Fibroblast of skin of scalp (primary cell): ENCODE results near the gene FSTL5.

Experiments used
- DNase-seq: peaks from one replicate; pipeline ENCODE4 v3.0.0-alpha.2; 2013

FSTL5 gene

DNA sequence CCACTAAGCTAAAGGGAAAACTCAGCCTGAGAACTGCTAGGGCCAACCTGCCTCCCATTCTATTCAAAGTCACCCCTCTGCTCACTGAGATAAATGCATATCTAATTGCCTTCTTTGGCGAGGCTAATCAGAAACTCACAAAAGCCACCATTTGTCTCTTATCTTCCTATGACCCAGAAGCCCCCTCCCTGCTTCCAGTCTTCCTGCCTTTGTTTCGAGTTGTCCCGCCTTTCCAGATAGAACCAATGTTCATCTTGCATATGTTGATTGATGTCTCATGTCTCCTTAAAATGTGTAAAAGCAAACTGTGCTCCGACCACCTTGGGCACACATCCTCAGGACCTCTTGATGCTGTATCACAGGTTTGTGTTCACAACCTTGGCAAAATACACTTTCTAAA is 459.8 kb downstream of the FSTL5 start:
- no peak for DNase-seq

DNA sequence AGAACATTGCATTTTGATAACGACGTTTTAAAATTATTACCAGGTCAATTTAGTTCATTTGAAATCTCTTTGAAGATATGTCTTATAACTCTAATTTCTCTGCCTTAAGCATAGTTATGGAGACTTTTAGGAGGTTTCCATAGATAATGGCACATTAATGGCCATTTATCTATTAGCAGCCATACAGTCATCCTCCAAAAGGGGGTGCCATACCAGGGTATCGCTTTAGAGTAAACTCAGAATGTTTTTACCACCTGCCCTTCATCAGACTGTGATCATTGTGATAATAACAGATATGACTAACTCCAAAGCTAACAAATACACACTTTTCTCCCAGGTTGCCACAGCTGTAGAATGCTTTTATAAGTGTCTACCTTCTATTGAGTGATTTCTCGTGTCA is 461.5 kb downstream of the FSTL5 start:
- no peak for DNase-seq

DNA sequence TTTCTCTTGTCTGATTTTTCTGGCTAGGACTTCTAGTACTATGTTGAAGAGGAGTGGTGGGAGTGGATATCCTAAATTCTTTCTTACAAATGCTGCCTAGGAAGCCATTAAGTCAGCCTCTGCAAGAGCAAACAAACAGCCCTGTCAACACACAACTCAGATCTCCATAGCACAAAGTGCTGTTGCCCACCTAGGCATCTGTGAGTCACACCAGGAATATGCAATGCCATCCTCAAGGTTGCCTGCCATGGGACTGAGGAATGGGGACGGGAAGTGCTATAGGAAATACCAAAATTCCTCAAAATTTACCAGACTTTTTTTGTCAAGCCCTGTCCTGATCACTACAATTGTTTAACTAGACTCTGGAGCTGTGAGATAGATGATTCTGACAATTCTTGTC is 466.9 kb downstream of the FSTL5 start:
- no peak for DNase-seq

- no peak for DNase-seq
Measured at GRCh38 chr4:161680146-161680545, 483.7 kb downstream of the FSTL5 start.

DNA sequence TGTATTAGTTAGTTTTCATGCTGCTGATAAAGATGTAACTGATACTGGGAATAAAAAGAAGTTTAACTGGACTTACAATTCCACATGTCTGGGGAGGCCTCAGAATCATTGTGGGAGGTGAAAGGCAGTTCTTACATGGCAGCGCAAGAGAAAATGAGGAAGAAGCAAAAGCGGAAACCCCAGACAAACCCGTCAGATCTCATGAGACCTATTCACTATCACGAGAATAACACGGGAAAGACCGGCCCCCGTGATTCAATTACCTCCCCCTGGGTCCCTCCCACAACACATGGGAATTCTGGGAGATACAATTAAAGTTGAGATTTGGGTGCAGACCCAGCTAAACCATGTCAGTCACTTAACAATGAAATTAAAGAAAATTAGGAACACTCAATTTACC is 499.1 kb downstream of the FSTL5 start:
- no peak for DNase-seq

- DNase-seq, result no peak
Measured at GRCh38 chr4:161663844-161664243, 500.0 kb downstream of the FSTL5 start.

DNA sequence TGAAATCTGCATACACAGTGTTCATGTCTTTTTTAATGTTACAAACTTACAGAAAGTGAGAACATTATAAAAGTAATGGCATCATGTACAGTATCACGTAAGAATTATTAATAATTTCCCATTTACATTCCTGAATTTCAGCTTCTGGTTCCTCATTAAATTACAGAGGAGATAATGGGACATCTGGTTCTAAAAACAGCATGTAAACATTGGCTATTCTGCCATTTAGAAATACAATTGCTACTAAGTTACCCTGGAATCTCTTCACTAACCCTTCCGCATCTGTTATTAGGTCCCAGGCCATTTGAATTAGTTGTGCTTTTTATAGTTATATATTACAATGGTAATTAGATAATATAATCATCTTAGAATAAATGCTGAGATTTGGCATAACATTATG is 505.1 kb downstream of the FSTL5 start:
- DNase-seq, result no peak

GRCh38 chr4:161657616-161658015 is 506.2 kb downstream of the FSTL5 start:
- DNase-seq, result no peak

DNA sequence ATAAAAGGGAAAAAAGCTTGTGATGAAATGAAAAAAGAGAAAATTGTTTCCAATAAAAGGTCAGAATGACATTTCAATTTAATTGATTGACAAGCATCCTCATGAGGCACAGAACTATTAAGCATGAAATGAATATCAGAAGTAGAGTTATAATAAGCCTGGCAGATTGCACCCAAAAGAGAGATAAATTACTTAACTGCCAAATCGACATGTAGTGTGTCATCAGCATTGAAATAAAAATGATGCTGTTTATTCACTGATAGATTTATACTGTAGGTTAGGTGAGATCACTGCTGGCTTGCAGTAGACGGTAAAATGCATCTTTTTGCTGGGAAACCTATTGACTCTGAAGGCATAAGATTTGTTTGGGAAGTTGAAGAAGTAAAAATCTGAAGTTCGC is 507.2 kb downstream of the FSTL5 start:
- no peak for DNase-seq

GRCh38 chr4:161655148-161655547 is 508.7 kb downstream of the FSTL5 start:
- DNase-seq, result no peak

DNA sequence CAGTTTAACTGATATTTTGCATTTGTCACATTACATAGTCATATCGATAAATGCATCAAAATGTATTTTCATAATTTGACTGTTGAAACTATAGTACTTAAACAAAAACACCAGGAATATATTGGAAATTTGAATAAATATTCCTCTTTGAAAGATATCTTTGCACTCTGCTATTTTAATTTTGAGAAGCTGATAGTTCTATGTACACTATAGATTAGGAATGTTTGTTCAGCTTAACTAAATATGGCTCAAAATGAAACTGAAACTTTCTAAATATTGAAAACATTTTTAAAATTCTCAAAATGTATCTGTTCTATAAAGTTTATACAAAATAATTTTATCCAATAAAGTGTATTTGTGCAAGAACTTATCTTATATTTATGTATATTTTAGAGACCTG is 510.1 kb downstream of the FSTL5 start:
- no peak for DNase-seq

- DNase-seq, result no peak
Measured at GRCh38 chr4:161651586-161651985, 512.2 kb downstream of the FSTL5 start.

- no peak for DNase-seq
Measured at GRCh38 chr4:161650812-161651211, 513.0 kb downstream of the FSTL5 start.

DNA sequence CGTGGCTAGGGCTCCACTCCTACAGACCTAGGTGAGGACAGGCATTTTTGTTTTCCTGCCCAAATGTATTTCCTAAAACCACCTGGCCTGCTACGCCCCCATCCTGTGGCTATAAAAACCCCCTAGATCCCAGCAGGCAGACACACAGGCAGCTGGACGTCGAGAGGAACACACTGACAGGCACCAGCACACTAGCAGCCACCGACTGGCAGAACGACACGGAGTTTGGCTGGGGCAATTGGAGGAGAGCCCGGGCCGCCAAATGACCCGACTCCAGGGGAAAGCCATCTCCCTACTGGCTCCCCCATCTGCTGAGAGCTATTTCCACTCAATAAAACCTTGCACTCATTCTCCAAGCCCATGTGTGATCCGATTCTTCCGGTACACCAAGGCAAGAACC is 516.0 kb downstream of the FSTL5 start:
- no peak for DNase-seq

- peak; percentile 9 for DNase-seq
Measured at GRCh38 chr4:161642708-161643107, 521.1 kb downstream of the FSTL5 start.

GRCh38 chr4:161629694-161630441 is 533.9 kb downstream of the FSTL5 start:
- DNase-seq, result no peak

- DNase-seq, result no peak
Measured at GRCh38 chr4:161604516-161605300, 559.1 kb downstream of the FSTL5 start.

DNA sequence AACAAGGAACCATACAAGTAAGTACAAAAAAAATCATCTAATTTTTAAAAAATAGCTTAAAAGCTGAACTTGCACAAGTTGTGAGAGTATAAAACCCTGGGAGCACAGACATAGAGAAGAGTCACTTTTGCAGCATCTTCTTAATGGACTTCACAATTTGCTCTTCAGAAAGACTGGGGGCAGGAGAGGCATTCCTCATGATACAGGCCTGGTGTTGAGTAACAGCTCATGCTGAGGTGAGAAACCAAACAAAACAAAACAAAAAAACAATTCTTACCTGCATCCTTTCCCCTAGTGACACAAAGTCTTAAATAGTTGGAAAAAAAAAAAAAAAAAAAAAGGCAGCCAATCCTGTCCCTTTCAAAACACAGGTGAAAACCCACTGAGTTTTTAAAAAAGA is 562.8 kb downstream of the FSTL5 start:
- DNase-seq, result no peak

DNA sequence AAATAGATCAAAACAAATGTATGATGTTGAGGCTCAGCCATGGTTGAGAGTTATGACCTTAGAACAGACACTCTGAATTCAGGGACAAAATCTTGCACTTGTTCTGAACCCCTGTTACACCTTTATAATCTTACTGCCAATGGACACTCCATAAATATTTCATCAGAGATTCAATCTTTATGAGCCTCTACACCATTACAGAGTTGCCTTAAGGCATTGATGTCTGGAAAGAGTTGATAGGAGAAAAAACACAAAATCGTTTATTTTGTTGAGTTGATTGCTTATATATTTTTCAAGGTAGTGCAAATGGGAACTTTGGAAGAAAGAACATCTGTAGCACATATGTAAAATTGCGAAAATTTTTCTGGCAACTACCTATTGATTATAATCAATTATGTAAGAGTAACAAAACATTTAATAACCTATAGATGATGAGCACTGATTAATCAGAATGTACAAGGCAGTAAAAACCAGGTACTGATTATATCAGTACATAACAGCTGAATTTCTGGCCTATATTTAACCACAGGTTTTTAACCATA is 568.5 kb downstream of the FSTL5 start:
- no peak for DNase-seq

DNA sequence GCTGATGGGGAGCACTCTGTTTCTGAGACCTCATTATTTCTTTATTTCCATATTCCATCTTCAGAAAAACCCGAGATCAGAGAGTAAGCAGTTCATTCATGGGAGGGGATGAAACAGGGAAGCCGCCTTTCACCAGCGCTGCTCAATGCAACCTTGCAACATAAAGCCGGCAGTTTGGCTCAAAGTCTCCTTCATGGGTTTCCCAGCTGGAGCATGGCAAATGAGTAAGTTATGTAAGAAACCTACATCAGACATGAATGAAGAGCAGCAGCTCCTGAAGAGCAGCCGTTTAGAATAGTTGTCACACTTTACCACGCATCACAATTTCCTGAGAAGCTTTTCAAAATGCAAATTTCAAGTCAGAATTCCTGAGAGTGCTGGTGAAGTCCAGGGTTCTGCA is 578.8 kb downstream of the FSTL5 start:
- DNase-seq, result no peak

DNA sequence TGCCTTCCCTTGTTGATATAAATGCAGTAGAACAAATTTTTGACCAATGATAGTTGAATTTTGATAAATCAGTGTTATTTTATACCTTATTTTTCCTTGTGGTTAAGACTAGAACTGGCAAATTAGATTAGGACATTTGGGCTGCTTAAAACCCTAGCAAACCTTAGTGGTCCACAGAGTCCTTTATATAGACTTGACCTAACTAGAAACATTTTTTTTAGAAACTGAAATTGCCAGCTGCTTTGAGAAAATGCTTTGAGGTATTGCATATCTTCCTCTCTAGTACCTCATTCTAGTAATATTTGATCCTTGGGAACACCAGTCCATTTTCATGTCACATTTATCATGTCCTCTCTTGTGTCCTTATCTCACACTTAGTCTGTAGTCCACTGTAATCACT is 580.3 kb downstream of the FSTL5 start:
- no peak for DNase-seq

DNA sequence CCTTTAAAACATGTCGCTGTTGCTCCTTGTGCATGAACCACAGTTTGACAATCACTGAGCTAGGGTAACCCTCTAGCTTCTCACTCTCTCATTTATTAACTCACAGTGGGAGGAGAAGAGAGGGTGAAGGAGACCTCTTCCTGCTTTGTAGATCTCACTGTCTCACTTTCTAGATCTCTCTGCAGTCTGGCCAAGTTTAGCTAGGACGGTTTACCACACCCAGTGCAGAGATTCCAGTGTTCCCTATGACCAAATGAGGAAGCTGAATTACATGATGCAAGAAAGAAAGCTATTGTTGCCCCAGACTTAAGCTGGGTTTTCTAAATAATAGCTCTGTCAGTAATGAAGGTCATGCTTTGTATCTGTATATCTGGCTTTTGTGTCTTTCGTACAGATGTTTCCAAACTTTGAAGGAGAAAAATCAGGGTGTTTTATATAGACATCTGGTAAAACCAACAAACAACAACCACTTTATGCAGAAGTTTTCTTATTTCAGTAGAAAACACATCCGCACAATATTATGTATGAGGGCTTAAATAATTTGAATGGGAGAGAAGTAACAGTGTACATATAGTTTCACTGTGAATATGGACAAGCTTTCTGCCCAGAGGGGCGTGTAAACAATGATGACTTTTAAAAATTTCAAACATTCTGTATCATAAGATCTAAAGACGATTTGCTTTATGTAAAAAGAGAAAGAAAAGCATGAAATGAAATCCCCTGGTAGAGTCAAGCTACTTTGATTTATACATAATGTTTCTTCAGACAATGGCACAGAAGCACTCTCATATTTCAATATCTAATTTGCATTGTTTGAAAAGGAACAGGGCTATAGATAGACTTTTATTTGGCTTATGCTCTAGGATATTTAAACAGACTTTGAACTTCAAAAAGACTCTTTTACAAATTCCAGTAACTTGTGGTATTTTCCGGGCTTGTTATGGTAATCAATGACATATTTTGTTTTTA is 582.3 kb downstream of the FSTL5 start:
- DNase-seq, result peak; percentile 76
